GM15510 (cell line): ENCODE data around the gene SLCO2B1.

Source experiments
- POLR2A ChIP-seq: IDR thresholded peaks from 3 replicates; pipeline ENCODE4 v1.6.1; 2011; ENCODE audit warnings: borderline replicate concordance; ENCODE audit not compliant: insufficient read length; ENCODE audit errors: extremely low read depth

SLCO2B1 gene

GRCh38 chr11:75191330-75191717 is 40.4 kb downstream of the SLCO2B1 start:
- no peak for TF ChIP-seq POLR2A

- no peak for TF ChIP-seq POLR2A
These were observed 42.4 kb downstream of the SLCO2B1 start for GRCh38 chr11:75193271-75193670.

GRCh38 chr11:75193711-75194110 is 42.8 kb downstream of the SLCO2B1 start:
- no peak for TF ChIP-seq POLR2A

- no peak for TF ChIP-seq POLR2A
These were observed 43.2 kb downstream of the SLCO2B1 start for GRCh38 chr11:75194147-75194546.

- no peak for TF ChIP-seq POLR2A
These were observed 44.5 kb downstream of the SLCO2B1 start for GRCh38 chr11:75195167-75195962.

GRCh38 chr11:75196426-75196825 is 45.5 kb downstream of the SLCO2B1 start:
- TF ChIP-seq POLR2A = no peak

- no peak for TF ChIP-seq POLR2A
These were observed 46.8 kb downstream of the SLCO2B1 start for GRCh38 chr11:75197512-75198277.

- no peak for TF ChIP-seq POLR2A
These were observed 47.5 kb downstream of the SLCO2B1 start for GRCh38 chr11:75198278-75198973.

- no peak for TF ChIP-seq POLR2A
These were observed 48.6 kb downstream of the SLCO2B1 start for GRCh38 chr11:75199412-75199955.

GRCh38 chr11:75200051-75200450 is 49.1 kb downstream of the SLCO2B1 start:
- no peak for TF ChIP-seq POLR2A

GRCh38 chr11:75200531-75200930 is 49.6 kb downstream of the SLCO2B1 start:
- no peak for TF ChIP-seq POLR2A

- TF ChIP-seq POLR2A = no peak
These were observed 50.9 kb downstream of the SLCO2B1 start for GRCh38 chr11:75201771-75202170.

GRCh38 chr11:75202195-75202594 is 51.3 kb downstream of the SLCO2B1 start:
- TF ChIP-seq POLR2A = no peak

- no peak for TF ChIP-seq POLR2A
These were observed 52.2 kb downstream of the SLCO2B1 start for GRCh38 chr11:75203138-75203537.

- TF ChIP-seq POLR2A = no peak
These were observed 52.7 kb downstream of the SLCO2B1 start for GRCh38 chr11:75203641-75204011.

- TF ChIP-seq POLR2A = no peak
These were observed 53.2 kb downstream of the SLCO2B1 start for GRCh38 chr11:75204012-75204674.
